T-helper 2 cell (primary cell): ENCODE data around the gene ZSCAN16.

Source experiments
- DNase-seq, 5 experiments: peaks; one replicate each; pipeline versions ENCODE4 v3.0.0 to v3.0.0-alpha.2; 2012 to 2022

ZSCAN16 gene

GRCh38 chr6:28134015-28134414 lies 9.6 kb downstream of the ZSCAN16 start:
- peak in 1 of 5 experiments; percentile 57 for DNase-seq

DNA sequence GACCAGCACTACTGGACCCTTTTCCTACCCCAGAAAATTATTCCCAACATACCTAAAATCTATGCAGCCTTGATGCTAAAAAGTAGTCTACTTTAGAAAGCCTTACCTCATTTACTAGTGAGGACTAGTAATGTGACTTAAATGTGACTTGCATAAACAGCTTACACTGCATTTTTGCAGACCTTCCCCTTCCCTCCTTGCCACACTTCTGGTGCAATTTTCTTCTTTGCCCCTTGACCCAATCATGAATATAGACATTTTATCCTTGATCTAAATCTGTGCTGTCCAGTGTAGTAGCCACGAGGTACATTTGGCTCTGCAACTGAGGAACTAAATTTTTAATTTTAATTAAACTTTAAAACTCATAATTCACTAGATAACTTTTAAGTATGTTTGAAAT lies 10.3 kb downstream of the ZSCAN16 start:
- peak in 1 of 5 experiments; percentile 21 for DNase-seq

- DNase-seq = peak in 1 of 5 experiments; percentile 21
These were observed 11.0 kb downstream of the ZSCAN16 start for GRCh38 chr6:28135393-28135792.

DNA sequence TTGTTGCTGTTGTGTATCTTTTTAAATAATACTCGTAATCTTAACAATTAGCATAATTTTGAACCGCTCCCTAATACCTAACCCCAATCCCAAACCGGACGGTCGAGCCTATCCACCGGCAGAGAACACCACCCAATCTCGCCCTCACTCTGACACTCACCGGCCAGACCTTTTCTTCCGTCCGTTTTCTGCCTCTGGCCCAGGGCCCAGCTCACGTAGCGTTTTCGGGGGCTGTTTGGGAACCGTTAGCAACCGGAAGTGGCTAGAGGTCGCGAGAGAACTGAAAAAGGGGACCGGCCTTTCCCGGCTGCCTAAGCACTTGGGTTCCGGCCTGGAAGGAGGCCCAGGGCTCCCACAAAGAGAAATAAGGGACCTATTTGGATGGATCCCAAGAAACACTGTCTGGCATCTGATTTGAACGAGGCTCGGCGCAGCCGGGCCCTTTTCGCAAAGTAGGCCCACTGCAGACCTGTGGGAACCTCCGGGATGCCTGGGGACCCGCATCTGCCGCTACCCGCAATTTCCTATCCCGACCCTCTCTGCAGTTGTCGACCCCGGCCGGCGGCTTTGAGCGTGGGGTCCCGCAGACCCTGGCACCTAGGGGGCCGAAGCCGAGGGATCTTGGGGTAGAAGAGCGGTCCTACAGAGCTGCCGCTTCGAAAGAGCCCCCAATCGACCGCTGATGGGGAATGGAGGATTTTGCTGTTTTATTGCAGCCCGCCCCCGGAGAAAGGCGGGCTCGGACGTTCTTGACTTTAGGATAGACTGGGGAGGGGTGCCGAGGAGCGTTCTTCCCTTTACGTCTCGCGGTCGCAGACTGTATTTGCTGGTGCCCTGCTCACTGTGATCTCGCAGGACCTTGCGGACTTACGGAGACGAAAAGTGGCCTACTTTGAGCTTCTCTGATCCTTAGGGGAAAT lies 12.4 kb downstream of the ZSCAN16 start:
- peak; percentile 21 to 87 (median 60) for DNase-seq

DNA sequence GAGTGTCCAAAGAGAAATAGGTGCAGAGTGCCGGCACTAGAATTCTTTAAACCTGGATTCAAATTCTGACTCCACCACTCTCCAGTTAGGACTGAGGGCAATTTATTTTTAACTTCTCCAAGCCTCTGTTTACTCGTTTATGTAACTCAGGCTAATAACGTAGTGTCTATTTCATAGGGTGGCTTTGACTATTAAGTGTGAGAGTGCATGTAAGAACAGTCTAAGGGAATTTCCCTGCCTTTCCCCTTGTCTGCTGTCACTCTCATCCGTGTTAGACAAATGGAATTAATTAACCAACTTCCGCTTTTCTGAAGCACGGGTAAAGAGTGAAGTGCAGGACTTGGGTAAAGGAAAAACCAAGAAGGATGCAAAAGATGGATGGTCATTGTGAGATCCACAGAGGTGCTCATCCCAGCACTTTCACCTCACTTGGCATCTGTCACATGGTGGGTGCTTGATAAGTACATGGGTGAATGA lies 13.1 kb downstream of the ZSCAN16 start:
- peak in 2 of 5 experiments; percentile 47 to 50 for DNase-seq

- DNase-seq = peak in 2 of 5 experiments; percentile 28 to 29
These were observed 15.6 kb downstream of the ZSCAN16 start for GRCh38 chr6:28139860-28140543.

GRCh38 chr6:28140616-28141015 lies 16.2 kb downstream of the ZSCAN16 start:
- no peak for DNase-seq

GRCh38 chr6:28141500-28142329 lies 17.3 kb downstream of the ZSCAN16 start, which contains the start of gene ZKSCAN8:
Gene ZKSCAN8, plus strand, starts transcription at chr6:28141883. Its CDS starts 6,525 bp downstream, at chr6:28148408.
- peak; percentile 32 to 90 (median 62) for DNase-seq

DNA sequence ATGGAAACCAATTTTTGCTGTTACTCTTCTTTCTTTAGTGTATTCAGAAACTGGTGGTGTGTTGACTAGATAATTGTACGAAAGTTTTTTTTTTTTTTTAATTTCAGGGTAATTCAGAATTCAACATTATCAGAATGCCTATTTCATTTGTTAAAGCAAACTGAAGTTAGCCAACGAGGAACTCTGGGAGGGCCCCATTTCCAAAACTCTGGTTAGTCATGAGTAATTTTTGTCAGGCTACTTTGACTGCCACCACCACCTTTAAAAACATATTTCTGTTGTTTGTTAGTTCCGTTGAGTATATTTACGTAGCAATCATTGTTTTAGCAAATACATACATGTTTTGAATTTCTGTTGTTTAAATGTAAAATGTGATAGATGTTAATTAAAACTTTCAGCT lies 18.0 kb downstream of the ZSCAN16 start:
- DNase-seq = no peak

DNA sequence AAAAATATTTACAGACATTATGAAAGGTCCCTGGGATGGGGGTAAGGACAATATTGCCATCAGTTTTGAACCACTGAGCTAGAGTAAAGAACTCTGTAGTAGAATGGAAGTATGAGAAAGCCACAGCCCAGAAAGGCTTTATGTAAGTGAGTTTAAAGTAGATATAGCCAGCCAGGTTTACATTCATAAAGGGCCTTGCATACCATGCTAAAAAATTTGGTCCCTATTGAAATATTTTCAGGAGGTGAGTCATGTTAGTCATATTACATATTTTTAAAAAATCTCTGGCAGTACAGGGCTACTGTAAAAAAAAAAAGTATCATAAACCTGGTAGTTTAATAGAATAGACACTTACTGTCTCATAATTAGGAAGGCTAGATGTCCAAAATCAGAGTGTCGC lies 20.8 kb downstream of the ZSCAN16 start:
- no peak for DNase-seq

DNA sequence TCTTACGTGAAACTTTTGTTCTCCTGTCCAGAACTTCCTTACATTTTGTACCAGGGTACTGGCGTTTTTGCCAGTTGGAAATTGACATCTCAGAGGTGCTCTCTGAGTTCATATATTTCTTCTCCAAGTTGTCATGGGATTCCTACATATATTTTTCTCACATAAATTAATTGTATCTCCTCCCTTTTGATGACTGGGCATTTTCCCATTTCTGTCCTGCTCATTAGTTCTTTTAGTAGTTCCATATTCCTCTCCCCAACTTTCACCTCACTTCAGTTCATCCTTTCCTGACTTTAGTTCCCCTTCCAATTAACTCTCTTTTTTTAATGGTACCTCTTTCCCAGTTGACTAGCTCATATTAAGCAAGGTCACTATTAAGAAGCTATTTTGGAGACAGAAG lies 28.1 kb downstream of the ZSCAN16 start:
- DNase-seq = no peak

GRCh38 chr6:28153546-28153945 lies 29.1 kb downstream of the ZSCAN16 start:
- DNase-seq = no peak

DNA sequence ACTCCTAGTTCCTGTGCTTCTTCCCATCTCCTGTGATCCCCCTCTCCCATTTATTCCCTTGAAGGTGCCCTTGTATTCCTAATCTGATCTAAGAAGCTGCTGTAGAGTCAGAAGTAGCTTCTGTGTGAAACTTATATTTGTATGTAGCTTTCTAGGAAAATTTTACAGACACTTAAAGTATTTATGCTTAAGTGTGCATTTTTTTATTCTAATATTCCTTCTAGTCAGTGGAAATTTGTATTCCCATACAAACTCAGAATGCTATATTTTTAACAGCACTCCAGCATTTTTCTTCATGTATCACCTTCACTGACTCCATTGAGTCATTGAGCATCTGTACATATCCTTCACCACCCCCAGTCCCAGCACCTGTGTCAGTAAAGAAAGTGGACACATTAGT lies 29.9 kb downstream of the ZSCAN16 start:
- DNase-seq = no peak

GRCh38 chr6:28158318-28158717 lies 33.9 kb downstream of the ZSCAN16 start:
- no peak for DNase-seq

GRCh38 chr6:28159029-28159607 lies 34.7 kb downstream of the ZSCAN16 start:
- no peak for DNase-seq

DNA sequence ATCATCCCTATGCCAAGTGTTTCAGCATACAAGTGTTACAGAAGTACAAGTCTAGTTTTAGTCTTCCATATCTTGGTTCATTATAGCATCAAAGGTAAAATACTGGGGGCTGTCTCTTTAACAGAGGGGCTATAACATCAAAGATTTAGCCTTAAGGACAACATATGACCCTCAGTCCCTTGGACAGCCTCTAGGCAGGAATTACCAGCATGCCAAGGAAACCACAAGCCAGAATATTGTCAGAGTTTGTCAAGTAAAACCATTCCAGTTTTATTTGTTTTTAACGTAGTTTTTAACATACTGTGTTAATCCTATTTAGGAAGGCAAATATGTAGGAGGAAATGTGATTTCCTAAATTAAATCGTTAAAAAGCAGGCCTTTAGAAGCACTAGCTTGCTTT lies 35.8 kb downstream of the ZSCAN16 start:
- DNase-seq = no peak

DNA sequence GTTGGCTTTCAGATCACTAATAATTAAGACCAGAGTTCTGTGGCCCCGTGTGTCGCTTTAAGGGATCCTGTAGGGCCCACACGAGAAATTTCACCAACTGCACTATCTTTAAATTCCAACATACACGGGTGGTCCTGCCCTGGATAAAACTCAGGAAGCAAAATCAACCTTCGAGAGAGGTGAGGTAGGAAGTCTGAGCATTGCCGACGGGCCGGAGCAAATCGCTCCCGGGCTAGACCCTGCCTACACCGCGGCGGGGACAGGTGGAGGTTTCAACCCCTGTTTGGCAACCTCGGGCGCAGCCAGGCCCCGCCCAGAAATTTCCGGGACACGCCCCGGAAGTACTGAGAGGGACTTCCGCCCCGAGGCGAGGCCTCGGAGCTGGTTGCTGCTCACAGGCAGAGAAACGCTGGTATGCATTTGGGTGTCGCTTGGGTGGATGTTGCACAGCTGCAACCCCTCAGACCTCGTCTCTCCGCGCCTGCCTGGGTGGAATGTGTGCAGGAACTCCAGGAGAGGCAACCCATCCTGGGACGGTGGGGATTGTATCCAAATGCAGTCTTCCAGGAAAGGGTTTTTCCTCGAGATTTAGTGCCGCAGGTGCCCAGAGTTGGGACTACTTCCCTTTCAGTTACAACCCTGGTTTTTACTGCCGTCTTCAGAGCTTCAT lies 37.1 kb downstream of the ZSCAN16 start:
- DNase-seq = peak; percentile 46 to 80 (median 70)

- DNase-seq = no peak
These were observed 41.2 kb downstream of the ZSCAN16 start for GRCh38 chr6:28165563-28165962.

- DNase-seq = no peak
These were observed 42.7 kb downstream of the ZSCAN16 start for GRCh38 chr6:28167068-28167467.

DNA sequence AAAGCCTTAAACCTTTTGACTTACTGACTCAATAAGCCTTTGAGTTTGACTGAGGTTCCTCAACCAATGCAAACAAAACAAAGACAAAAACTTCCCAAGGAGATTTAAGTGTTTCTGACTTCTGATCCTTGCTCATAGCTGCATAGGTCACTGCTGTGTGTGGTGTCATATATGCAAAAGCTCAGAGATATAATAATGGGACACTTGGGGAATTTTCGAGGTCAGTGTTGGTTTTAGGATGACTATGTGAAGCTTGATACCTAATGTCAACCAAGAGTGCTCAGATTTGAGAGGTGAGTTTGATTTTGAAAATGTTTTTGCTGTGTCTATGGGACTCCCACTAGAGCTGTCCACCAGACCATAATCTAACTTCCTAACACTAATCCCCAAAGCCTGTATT lies 43.5 kb downstream of the ZSCAN16 start:
- DNase-seq = no peak

DNA sequence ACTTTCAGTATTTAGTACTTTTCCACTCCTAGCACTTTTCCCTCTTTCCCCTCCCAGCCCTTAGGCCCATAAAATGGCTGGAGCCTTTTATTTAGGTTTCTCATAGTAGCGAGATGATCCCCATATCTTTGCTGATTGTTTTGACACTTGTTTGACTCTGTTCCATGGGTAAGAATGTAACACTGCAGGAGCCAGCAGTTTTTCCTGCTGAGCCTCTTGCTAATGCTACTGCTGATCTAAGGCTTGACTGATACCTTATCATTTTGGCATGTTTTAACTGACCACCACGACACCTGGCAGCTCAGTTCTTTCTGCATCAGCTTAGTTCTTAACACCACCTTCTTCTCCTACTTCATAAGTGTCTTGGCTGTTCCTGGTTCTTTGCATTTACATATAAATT lies 46.9 kb downstream of the ZSCAN16 start:
- DNase-seq = no peak

- DNase-seq = no peak
These were observed 47.6 kb downstream of the ZSCAN16 start for GRCh38 chr6:28172006-28172405.
